Measurements from ENCODE around the gene BCO1.

BCO1 gene

GRCh38 chr16:81321039-81321438, 82.5 kb downstream of the BCO1 start:
- DNase-seq, result no peak

- no peak for DNase-seq
Measured at GRCh38 chr16:81321536-81321935, 83.0 kb downstream of the BCO1 start.

GRCh38 chr16:81324808-81325207, 86.3 kb downstream of the BCO1 start:
- no peak for DNase-seq

GRCh38 chr16:81327011-81327410, 88.5 kb downstream of the BCO1 start:
- DNase-seq, result no peak

DNA sequence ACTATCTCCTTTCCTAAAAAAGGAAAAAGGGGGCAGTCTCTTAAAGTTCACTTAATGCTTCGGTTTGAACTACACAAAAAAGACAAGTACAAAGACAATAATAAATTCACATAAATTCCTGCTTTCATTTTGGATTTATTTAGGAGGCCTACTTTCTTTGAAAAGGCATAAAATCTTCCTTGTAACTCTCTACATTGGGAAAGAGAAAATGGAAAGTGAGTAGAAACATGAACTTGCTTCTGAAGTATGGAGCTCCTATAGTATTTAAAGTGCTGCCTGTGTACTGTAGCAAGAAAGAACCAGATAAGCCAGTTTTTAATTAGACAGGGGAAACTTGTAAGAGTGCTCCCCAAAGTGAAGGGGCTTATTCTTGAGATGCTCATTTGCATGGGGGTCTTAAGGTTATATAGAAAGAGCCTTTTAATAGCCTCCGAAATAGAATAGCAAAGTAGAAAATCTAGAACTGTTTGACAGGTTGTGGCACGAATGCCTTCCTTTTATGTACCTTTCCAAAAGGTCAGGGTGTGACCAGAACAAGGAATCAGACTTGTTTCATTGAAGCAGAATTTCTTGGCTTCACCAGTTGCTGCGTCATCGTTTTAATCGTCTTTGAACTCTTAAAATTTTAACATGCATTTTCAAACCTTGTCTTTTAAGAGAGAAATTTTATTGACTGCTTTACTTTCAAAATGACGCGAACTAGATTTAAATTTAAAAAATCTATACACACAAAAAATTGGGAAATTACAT, 89.1 kb downstream of the BCO1 start:
- DNase-seq, result no peak

DNA sequence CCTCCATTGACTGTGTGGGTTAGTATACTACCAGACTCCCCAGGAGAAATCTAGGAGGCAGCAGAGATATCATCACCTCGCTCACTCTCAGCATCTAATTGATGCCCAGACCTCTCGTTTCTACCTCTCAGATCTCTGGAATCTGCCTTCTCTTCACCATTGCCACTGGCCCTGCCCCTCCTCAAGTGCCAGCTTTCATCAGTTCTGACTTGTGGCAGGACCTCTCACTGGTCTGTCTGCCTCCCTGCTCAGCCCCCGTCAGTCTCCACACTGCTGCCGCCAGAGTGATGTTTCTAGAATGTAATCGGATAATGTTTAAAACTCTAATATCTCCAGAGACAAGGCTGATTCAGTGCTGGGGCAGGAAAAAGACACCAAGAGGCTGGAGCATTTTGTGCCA, 91.5 kb downstream of the BCO1 start:
- DNase-seq, result no peak

DNA sequence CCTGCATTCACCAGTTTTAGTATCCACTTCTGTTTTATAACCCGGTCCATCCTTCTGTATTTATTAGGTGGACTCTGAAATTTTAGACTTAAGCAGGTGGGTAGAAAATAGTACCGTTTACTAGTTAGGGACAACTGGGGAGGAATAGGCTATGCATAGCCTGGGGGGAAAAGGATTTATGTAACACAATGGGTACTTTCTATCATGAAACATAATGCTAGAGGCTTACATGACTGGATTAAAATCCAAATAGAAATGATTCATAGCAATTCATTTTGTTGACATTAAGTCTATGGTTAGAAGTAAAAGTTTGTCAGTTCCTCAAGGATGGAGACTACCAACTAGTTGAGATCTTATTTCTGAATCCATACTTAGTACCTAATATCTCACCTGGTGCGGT, 94.9 kb downstream of the BCO1 start:
- no peak for DNase-seq

- DNase-seq, result no peak
Measured at GRCh38 chr16:81335669-81336068, 97.2 kb downstream of the BCO1 start.

GRCh38 chr16:81337097-81337496, 98.6 kb downstream of the BCO1 start:
- DNase-seq, result no peak
